HUES6 (cell line): ENCODE measurements around the gene APLNR.
"Not testable (repeated sequence)": the region's sequence is repeated elsewhere in the genome, so short reads cannot be mapped to it uniquely, and the experiment has no call there.

ENCODE experiments used
- H3K27ac ChIP-seq: 2 replicates; pipeline ENCODE4 v1.7.0; 2013; ENCODE audit warnings: low read depth, mild to moderate bottlenecking, low read length, inconsistent platforms
- H3K27me3 ChIP-seq: 2 replicates; pipeline ENCODE4 v1.6.1; 2013; ENCODE audit warnings: low read length; ENCODE audit not compliant: control insufficient read depth, insufficient read depth
- H3K36me3 ChIP-seq: 2 replicates; pipeline ENCODE4 v1.6.1; 2013; ENCODE audit warnings: low read length; ENCODE audit not compliant: control insufficient read depth, insufficient read depth
- H3K4me1 ChIP-seq: 2 replicates; pipeline ENCODE4 v1.6.1; 2013; ENCODE audit warnings: low read length; ENCODE audit not compliant: control insufficient read depth, insufficient read depth
- H3K4me3 ChIP-seq: 2 replicates; pipeline ENCODE4 v1.5.1; 2013; ENCODE audit warnings: low read depth, low read length
- H3K9ac ChIP-seq: one replicate; pipeline ENCODE4 v1.6.1; 2013; ENCODE audit warnings: mild to moderate bottlenecking, low read length
- H3K9me3 ChIP-seq: 2 replicates; pipeline ENCODE4 v1.6.1; 2013; ENCODE audit warnings: low read depth, low read length; ENCODE audit not compliant: control insufficient read depth, insufficient read depth

APLNR gene

DNA sequence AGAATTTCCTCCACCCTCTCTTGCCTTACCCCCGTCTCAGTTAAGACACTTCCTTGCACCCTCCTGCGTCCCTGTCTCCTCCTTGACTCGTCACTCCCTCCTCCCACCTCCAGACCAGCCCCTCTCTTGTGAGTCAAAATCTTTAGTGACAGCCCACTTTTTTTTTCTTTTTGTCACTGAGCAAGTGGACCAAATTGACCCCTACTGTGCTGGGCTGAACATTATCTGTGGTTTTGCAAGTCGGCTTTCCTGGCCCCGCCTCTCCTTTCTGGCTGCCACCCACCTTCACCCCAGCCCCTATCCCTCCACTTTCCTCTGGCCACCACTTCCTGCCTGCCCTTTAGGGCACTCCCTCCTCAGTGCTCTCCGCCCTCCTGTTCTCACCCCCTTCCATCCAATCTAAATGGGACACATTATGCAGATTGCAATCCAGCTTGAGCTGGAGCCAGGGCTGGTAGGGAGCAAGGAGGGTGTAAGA, at the start of gene APLNR:
APLNR (minus strand) TSS at position 47 of the 478 bp plus-strand sequence. CDS start 246 bp downstream, outside the sequence.
- Histone ChIP-seq H3K4me1 (peaks cover 47% of the 10 kb centered on the region), H3K4me3 (peak within 1 kb of the TSS; percentile 60; the same call in 1 of the 2 replicates), H3K9ac (peak within 1 kb of the TSS; percentile 92), H3K27me3 (0 out of 2 replicates have a peak, but pooled peaks cover 2% of the 10 kb centered on the region), H3K36me3 (no peaks in the 10 kb centered on the region; the same call in 1 of the 2 replicates), H3K9me3 (no peaks in the 10 kb centered on the region), H3K27ac (peak within 1 kb of the TSS; percentile 21; the same call in 1 of the 2 replicates)

GRCh38 chr11:57283231-57283990, 46.4 kb upstream of the APLNR start:
- Histone ChIP-seq H3K4me1 (peaks cover 25% of the 10 kb centered on the region), H3K36me3 (no peaks in the 10 kb centered on the region), H3K27ac (no peak overlapping the region), H3K4me3 (0 out of 2 replicates have a peak overlapping the region, but pooled peaks have one; percentile 8), H3K9ac (no peak overlapping the region), H3K9me3 (peaks cover 9% of the 10 kb centered on the region; the same call in 1 of the 2 replicates), H3K27me3 (no peaks in the 10 kb centered on the region)

- H3K4me1 ChIP-seq = peaks cover 34% of the 10 kb centered on the region
- H3K4me3 ChIP-seq, H3K9ac ChIP-seq, H3K9me3 ChIP-seq, H3K27ac ChIP-seq, H3K36me3 ChIP-seq: not testable (repeated sequence)
- peaks cover 11% of the 10 kb centered on the region for H3K27me3 ChIP-seq
Observed at GRCh38 chr11:57281546-57281945, 44.5 kb upstream of the APLNR start.

GRCh38 chr11:57279116-57279515, 42.1 kb upstream of the APLNR start:
- H3K36me3 ChIP-seq = no peaks in the 10 kb centered on the region
- H3K27me3 ChIP-seq = peaks cover 13% of the 10 kb centered on the region
- H3K27ac ChIP-seq = no peak overlapping the region
- peaks cover 6% of the 10 kb centered on the region; the same call in 1 of the 2 replicates for H3K9me3 ChIP-seq
- H3K4me1 ChIP-seq = peaks cover 28% of the 10 kb centered on the region
- no peak overlapping the region for H3K9ac ChIP-seq
- H3K4me3 ChIP-seq = no peak overlapping the region

- Histone ChIP-seq H3K9ac (no peak overlapping the region), H3K9me3 (peaks cover 9% of the 10 kb centered on the region; the same call in 1 of the 2 replicates), H3K27me3 (peaks cover 13% of the 10 kb centered on the region), H3K4me1 (peaks cover 24% of the 10 kb centered on the region), H3K36me3 (no peaks in the 10 kb centered on the region), H3K27ac (no peak overlapping the region), H3K4me3 (no peak overlapping the region)
Observed at GRCh38 chr11:57278721-57279095, 41.7 kb upstream of the APLNR start.

DNA sequence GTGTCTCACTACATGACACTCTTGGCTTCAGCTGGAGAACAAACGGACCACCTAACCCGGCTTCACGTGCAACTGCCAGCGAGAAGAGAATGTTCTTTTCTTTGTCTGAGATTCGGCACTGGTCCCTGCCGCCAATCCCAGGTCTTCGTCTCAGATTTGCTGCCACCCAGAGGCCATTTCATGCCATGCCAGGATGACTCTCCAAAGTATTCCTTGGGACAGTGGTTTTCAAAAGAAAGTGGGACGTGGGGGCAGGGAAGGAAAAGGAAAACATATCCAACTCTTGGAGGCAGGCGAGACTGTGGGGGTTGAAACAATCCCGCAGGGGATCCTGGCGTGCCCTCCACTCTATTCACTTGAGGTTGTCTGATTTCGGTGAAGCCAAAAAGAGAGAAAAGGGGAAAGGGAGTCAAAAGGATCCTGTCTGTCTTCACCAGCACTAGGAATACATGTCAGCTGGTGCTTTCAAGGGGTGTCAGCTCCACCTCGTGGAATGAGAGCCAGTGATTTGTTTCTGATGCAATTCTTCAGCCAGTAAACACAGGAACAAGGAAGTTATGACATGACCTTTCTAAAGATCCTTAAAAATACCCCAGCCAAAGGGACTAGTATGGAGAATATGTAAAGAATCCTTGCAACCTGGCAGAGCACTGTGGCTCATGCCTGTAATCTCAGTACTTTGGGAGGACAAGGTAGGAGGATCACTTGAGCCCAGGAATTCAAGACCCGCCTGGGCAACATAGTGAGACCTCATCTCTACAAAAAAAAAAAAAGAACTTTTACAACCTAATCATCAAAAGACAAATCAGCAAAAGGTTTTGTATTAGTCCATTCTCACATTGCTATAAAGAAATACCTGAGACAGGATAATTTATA, 41.0 kb upstream of the APLNR start:
- Histone ChIP-seq H3K36me3 (no peaks in the 10 kb centered on the region), H3K27me3 (peaks cover 13% of the 10 kb centered on the region), H3K9me3 (peaks cover 15% of the 10 kb centered on the region), H3K4me3 (peak overlapping the region; percentile 37), H3K4me1 (peaks cover 18% of the 10 kb centered on the region), H3K9ac (peak overlapping the region; percentile 74), H3K27ac (0 out of 2 replicates have a peak overlapping the region, but pooled peaks have one; percentile 35)

GRCh38 chr11:57276971-57277675, 40.1 kb upstream of the APLNR start:
- Histone ChIP-seq H3K9ac (no peak overlapping the region), H3K4me3 (no peak overlapping the region), H3K27ac (no peak overlapping the region), H3K27me3 (peaks cover 13% of the 10 kb centered on the region), H3K9me3 (peaks cover 19% of the 10 kb centered on the region), H3K36me3 (no peaks in the 10 kb centered on the region), H3K4me1 (peaks cover 14% of the 10 kb centered on the region)

DNA sequence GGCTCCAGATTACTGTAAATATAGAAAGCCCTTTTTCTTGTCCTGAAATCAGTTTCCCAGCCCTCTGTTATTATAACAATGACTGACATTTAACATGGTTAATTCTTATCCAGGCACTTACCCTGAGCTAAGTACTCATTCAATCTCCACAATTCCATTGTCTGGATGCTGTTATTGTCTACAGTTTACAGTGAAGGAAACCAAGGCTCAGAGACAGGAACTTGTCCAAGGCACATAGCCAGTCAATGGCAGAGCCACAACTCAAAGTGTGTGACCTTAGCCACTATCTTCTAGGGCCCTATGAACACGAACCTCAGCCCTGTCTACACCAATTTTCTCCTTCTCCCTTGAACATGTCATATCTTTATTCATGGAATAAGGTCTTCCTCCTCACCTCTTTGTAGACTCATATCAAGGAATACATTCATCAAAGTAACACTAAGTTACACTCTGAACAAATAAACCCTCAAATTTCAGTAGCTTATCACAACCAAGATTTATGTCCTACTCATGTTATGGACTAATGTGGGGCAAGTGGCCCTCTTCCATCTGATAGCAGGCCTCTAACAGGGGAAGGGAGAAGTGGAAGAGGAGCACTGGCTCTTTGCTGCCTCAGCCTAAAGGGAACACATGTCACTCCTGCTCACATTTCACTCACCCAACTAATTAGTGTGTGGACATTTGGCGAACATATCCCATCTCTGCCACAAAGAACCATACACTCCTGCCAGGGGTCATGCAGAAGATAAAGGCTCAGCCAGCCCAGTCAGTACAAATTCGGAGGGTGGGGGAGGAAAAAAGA, 39.3 kb upstream of the APLNR start:
- H3K4me1 ChIP-seq = peaks cover 14% of the 10 kb centered on the region
- H3K27ac ChIP-seq = no peak overlapping the region
- no peak overlapping the region for H3K4me3 ChIP-seq
- peaks cover 17% of the 10 kb centered on the region for H3K9me3 ChIP-seq
- no peak overlapping the region for H3K9ac ChIP-seq
- no peaks in the 10 kb centered on the region for H3K36me3 ChIP-seq
- peaks cover 13% of the 10 kb centered on the region for H3K27me3 ChIP-seq

DNA sequence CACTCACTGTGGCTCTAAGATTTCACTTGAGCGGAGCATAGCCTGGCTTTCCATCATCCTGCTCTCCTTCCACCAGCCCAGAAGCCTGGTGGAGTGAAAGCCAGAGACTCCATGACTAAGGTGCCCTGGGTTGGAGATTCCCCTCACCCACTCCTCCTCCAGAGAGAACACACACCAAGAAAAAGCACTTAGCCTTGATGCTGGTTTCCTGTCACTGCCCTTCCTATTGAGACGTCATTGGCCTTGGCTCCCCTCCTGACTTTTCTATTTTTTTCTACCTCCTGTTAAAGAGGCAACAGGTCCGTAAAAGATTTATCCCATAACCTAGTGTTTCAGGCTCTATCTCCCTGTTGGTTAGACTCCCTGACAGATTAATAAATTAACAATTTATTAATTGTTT, 38.5 kb upstream of the APLNR start:
- no peaks in the 10 kb centered on the region for H3K36me3 ChIP-seq
- no peak overlapping the region for H3K9ac ChIP-seq
- H3K4me3 ChIP-seq = no peak overlapping the region
- H3K9me3 ChIP-seq = peaks cover 13% of the 10 kb centered on the region
- H3K27ac ChIP-seq = no peak overlapping the region
- peaks cover 13% of the 10 kb centered on the region for H3K27me3 ChIP-seq
- peaks cover 14% of the 10 kb centered on the region for H3K4me1 ChIP-seq
